GM19043 (cell line): Measurements from ENCODE around the gene LPO.

Experiments used
- ATAC-seq: cut with Tn5 transposase; IDR thresholded peaks from one replicate; pipeline ENCODE4 v1.9.1; 2021; ENCODE audit warnings: low read depth; ENCODE audit not compliant: unreplicated experiment

LPO gene

DNA sequence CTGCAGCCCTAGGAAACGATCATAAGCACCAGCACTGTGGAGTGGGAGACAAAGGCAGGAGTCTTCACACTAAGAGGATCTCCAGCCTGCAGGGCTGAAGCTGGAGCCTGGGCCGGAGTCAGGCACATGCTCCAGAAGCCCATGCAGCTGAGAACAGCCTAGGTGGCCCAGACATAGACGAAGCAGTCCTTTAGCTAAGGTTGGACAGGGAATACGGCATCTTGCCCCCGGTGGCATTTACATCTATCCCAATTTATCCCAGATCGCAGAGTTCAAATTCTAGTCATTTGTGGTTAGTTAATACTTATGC lies 76.3 kb downstream of the LPO start:
- ATAC-seq = no peak

DNA sequence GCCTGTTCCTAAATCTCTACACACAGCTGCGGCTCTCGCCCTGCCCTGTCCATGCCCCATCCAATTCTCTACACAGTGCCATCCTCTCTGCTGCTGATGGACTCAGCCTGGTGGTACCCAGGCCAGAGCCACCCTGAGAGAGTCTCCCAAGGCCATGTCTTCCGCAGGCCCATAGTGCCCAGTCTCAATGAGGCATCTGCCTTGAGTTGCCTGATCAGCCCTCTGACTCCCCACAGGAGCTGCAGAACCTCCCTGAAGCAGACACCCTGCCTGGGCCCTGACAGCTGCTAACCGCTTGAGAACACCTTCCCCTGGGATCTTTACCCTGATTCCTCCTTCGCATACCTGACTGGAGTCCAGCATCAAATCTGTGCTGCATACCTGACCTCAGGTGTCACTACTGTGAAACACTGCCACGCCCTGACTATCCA lies 76.9 kb downstream of the LPO start:
- ATAC-seq = no peak

DNA sequence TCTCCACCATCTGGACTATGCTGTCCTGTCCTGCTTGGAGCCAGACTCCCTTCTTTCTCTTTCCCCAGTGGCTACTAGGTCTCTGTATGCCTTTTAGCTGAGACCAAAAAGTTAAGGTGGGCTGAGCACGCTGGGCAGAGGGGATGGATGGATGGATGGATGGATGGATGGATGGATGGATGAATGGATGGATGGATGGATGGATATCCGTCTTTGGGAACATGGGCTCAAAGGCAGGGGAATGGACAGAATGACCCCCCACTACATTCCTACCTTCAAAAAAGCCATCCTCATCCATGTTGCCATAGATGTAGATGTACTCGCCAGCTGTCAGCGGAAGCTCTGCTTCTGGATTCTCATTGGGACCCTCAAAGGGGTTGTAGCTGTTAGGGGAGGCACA lies 77.4 kb downstream of the LPO start:
- no peak for ATAC-seq

DNA sequence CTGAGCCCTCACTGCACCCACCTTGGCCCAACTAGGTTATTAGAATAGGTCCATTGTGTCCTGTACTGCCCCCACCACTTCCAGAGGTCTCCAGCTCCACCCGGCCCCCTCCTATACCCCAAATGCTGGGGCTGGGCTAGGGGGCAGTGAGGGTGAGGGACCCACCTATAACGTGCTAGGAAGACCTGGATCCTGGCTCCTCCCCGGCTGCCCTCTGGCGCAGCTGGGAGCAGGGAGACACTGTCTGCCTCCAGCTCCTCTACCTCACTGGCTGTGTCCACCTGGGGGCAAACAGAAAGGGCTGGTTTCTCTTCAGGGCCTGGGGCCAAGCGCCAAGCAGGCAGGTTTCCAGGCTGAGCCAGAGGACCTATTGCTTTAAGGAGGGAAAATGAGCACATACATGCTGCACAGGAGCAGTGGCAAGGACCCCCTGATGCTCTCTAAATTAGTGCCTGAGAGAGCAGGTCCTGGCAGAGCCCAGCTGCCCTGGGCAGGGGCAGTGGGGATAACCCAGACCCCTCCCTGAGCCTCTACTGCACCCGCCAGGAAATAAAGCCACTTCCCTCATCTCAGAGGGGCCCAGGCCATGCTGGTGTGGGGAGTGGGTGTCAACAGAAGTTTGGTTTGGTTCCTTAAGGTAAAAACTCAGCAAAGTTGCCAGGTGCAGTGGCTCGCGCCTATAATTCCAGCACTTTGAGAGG lies 78.0 kb downstream of the LPO start:
- no peak for ATAC-seq

DNA sequence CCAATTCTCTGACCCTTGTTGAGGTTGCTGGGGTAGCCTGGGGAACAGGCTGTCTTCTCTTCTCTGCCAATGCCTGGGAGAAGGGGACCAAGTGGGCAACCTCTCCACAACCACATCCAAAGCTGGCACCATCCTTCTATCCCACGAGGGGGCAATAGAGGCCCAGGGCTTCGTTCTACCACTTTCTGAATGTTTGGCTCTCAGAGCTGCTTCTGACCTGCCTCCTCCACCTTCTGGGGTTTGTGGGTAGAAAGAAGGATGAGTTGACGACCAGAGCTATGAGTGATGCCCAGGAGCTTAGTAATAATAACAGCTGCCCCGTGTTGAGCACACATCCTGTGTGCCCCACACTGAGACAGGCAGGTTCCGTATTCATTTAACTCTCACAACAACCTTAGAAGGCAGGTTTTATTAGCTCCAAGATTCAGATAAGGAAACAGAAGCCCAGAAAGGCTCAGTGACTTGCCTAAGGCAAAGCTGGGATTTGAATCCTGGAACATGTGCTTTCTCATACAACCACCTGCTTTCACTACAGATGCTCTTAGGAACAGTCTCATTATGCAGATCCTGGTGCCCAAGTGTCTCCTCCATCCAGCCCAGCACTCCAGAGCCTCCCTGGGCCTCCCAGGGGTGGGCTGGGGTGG lies 79.2 kb downstream of the LPO start:
- no peak for ATAC-seq

DNA sequence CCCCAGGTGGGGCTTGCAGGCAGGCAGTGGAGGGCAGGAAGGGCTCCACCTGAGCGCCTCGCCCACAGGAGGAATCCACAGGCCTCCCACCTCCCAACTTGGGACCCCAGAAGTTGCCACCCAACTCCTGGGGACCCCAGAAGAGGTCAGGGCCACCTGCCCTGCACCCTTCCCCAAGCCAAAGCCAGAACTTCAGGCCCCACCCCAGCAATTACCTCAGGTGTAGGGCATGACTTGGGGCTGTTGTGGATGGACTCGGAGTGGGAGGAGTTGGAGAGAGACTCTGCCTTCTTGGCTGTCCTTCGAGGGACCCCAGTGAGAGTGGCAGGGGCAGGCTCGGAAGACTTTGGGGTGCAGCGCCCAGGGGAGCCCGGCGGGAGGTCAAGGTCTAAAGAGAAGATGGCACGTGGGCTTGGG lies 79.7 kb downstream of the LPO start:
- no peak for ATAC-seq
